Measurements from ENCODE around the gene FEV.

FEV gene

DNA sequence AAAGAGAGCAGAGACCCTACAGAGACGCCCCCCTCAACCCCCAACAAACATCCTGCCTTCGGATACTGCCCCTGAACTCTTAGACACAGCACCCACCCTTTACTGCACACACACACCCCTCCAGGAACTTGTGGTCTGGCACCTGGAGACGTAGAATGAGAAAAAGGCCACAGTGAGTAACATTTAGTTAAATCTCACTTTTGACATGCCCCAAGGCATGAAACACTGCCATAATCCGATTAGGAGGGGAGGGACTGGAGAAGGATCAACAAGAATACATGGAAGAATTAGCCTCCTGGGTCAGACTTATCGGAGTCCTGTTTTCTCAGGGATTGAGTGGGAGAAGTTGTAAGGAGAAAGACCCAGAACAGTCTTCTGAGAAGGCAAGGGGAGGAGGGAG is 21.4 kb downstream of the FEV start:
- no peak for DNase-seq (ENCODE audit: extremely low read depth, low read depth)
- TF ChIP-seq, protein P1, sequence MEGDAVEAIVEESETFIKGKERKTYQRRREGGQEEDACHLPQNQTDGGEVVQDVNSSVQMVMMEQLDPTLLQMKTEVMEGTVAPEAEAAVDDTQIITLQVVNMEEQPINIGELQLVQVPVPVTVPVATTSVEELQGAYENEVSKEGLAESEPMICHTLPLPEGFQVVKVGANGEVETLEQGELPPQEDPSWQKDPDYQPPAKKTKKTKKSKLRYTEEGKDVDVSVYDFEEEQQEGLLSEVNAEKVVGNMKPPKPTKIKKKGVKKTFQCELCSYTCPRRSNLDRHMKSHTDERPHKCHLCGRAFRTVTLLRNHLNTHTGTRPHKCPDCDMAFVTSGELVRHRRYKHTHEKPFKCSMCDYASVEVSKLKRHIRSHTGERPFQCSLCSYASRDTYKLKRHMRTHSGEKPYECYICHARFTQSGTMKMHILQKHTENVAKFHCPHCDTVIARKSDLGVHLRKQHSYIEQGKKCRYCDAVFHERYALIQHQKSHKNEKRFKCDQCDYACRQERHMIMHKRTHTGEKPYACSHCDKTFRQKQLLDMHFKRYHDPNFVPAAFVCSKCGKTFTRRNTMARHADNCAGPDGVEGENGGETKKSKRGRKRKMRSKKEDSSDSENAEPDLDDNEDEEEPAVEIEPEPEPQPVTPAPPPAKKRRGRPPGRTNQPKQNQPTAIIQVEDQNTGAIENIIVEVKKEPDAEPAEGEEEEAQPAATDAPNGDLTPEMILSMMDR (IDR thresholded peaks at IDR 0.05; ENCODE audit: low read depth, low read length), result no peak

DNA sequence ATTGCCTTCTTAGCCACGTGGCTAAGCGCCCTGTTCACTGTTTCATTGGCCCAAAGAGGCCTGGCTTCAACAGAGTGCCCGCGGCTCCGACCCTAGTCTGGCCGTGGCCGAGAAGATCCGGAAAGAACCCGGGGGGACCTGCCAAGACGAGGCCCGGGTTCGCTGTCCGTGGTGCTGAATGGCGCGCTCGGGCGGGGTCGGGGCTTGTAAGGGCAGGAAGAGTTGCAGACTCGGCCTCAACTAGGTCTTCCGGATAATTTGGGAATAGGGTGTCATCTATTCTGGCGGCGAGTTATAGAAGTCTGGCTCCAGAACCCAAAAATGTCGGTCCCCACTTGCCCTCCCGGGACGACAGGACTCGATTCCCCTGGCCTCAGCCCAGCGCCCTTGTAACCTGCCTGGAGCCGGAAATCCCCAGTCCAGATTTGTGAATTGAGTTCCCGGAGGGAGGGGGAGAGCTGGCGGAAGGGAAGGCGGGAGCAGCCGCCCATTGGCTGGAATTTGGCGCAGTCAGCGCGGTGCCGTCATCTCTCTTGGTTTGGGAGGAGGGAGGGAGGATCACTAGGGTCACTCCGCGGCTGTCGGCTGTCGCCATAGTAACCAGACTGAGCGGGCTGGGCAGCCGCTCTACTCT is 22.0 kb downstream of the FEV start:
- DNase-seq (ENCODE audit: extremely low read depth, low read depth), result no peak
- TF ChIP-seq, protein P1 (IDR thresholded peaks at IDR 0.05; ENCODE audit: low read depth, low read length), result no peak

DNA sequence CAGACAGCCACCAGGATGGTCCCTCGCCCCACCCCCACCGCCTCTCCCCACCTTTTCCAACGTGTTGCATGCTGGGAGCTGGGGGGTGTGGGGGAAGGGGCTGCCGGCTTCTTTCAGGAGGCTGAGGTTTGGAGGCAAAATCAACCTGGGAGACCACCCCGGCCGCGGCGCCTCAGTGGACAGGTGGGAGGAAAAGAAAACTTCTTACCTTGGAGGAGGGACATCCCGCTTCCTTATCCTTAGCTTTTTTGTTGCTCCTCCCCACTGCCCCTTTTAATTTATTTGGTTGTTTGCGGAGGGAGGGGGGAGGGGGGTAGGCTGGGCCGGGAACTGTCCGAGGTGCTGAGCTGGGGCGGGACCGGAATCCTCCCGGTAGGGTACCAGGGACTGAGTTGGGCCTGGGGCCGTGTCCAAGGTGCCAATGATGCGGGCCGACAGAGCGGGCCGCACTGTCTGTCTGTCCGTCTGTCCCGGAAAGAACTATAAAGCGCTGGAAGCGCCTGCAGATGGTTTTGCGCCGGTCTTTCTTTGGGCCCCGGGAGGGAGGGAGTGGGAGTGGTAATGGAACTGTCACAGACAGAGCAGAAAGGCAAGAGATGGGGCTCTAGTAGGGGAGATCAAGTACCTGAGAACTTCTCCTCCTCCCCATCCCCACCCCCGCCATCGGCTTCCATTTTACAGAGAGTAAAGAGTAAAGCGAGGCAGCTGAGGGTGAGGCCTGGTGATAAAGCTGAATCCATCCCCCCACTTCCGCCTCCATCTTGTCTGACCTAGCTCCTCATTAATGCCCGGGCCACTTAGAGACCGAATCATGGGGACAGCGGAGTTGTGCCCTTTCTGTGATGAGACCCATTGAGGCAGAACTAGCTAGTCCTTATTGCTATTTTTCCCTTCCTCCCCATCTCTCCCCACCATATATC is 23.1 kb downstream of the FEV start:
- DNase-seq (ENCODE audit: extremely low read depth, low read depth), result no peak

DNA sequence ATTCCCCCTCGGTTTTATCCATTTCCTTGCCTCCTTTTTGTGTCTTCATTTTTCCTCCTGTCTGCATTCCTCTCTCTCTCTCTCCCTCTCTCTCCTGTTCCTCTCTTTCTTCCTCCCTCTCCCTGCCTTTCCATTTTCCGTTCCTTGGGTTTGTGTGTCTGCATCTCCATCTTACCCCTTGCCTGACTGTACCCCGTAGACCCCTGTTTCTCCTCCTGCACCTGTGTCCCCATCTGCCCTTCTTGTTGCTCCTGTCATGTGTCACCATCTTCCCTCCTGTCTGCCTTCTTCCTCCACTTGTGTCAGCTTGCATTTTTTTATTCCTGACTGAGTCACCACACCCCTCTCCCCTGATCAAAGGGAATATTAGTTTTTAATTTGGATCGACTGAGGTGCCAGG is 23.8 kb downstream of the FEV start:
- DNase-seq (ENCODE audit: extremely low read depth, low read depth), result no peak
- TF ChIP-seq, protein P1 (IDR thresholded peaks at IDR 0.05; ENCODE audit: low read depth, low read length), result no peak

More for the DNA sequence above, 23.1 kb downstream of the FEV start:
- TF ChIP-seq, protein P1 (IDR thresholded peaks at IDR 0.05; ENCODE audit: low read depth, low read length), result no peak

DNA sequence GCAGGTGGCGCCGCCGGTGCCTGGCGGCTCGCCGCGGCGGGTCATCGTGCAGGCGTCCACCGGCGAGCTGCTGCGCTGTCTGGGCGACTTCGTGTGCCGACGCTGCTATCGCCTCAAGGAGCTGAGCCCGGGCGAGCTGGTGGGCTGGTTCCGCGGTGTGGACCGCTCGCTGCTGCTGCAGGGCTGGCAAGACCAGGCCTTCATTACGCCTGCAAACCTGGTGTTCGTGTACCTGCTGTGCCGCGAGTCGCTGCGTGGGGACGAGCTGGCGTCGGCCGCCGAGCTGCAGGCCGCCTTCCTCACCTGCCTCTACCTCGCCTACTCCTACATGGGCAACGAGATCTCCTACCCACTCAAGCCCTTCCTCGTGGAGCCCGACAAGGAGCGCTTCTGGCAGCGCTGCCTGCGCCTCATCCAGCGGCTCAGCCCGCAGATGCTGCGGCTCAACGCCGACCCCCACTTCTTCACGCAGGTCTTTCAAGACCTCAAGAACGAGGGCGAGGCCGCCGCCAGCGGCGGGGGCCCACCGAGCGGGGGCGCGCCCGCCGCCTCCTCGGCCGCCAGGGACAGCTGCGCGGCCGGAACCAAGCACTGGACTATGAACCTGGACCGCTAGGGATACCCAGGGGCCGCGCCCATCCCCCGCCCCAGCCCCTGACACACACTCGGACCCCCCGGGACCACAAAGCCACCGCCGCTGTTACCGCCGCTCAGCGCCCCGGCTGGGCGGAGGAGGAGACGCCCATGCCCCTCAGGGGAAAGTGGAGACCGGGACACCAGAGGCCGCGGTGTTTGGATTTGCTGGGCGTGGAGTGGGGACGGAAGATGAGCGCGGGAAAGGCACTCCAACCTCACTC is 24.4 kb downstream of the FEV start:
- DNase-seq (ENCODE audit: extremely low read depth, low read depth), result no peak
- TF ChIP-seq, protein P1 (IDR thresholded peaks at IDR 0.05; ENCODE audit: low read depth, low read length), result no peak

DNA sequence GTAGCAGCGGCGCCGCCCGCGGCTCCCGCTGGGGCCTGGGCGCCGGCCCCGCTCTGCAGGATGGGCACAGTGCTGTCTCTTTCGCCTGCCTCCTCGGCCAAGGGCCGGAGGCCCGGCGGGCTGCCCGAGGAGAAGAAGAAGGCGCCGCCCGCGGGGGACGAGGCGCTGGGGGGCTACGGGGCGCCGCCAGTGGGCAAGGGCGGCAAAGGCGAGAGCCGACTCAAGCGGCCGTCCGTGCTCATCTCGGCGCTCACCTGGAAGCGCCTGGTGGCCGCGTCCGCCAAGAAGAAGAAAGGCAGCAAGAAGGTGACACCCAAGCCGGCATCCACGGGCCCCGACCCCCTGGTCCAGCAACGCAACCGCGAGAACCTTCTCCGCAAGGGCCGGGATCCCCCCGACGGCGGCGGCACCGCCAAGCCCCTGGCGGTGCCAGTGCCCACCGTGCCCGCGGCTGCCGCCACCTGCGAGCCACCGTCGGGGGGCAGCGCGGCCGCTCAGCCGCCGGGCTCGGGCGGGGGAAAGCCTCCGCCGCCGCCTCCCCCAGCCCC is 25.1 kb downstream of the FEV start:
- TF ChIP-seq, protein P1 (IDR thresholded peaks at IDR 0.05; ENCODE audit: low read depth, low read length), result no peak
- DNase-seq (ENCODE audit: extremely low read depth, low read depth), result no peak

All from AG09319 (cell line).